ENCODE results near the gene RAD51B.
"Not testable (repeated sequence)": the region's sequence is repeated elsewhere in the genome, so short reads cannot be mapped to it uniquely, and the experiment has no call there.

The RAD51B gene

GRCh38 chr14:67816326-67817002, 3.1 kb upstream of the RAD51B start, which contains the start of gene ZFYVE26:
Gene ZFYVE26, minus strand, starts transcription at chr14:67816590. Its CDS starts 627 bp downstream, at chr14:67815963.
- Histone ChIP-seq H3K27me3 (ENCODE audit: insufficient read depth, insufficient read length) (no peaks in the 10 kb centered on the region), H3K9me3 (ENCODE audit: insufficient read depth, low read length) (no peaks in the 10 kb centered on the region), H3K36me3 (ENCODE audit: insufficient read depth, insufficient read length, low read length) (peaks cover 17% of the 10 kb centered on the region), H3K4me1 (ENCODE audit: insufficient read depth, insufficient read length) (peaks cover 5% of the 10 kb centered on the region), H3K4me3 (ENCODE audit: insufficient read length, low read depth) (peak within 1 kb of the TSS; percentile 65), H3K9ac (ENCODE audit: insufficient read length, low read depth) (peak within 1 kb of the TSS; percentile 58)
- TF ChIP-seq YY1 (IDR thresholded peaks at IDR 0.05; ENCODE audit: insufficient read depth, insufficient read length) (peak; percentile 87), ZNF274 (IDR thresholded peaks at IDR 0.05; ENCODE audit: low read depth, low read length) (no peak), SUZ12 (IDR thresholded peaks at IDR 0.05; ENCODE audit: extremely low read depth, insufficient read depth, insufficient read length) (no peak)
- peak; percentile 74 for DNase-seq (ENCODE audit: low read depth, low spot score)

GRCh38 chr14:67817750-67818438, 1.7 kb upstream of the RAD51B start:
- no peak for DNase-seq (ENCODE audit: low read depth, low spot score)
- Histone ChIP-seq H3K9me3 (ENCODE audit: insufficient read depth, low read length) (no peaks in the 10 kb centered on the region), H3K27me3 (ENCODE audit: insufficient read depth, insufficient read length) (no peaks in the 10 kb centered on the region), H3K36me3 (ENCODE audit: insufficient read depth, insufficient read length, low read length) (peaks cover 13% of the 10 kb centered on the region), H3K4me1 (ENCODE audit: insufficient read depth, insufficient read length) (peaks cover 5% of the 10 kb centered on the region), H3K9ac (ENCODE audit: insufficient read length, low read depth) (no peak overlapping the region), H3K4me3 (ENCODE audit: insufficient read length, low read depth) (no peak overlapping the region)
- TF ChIP-seq ZNF274 (IDR thresholded peaks at IDR 0.05; ENCODE audit: low read depth, low read length), result no peak
- TF ChIP-seq SUZ12 (IDR thresholded peaks at IDR 0.05; ENCODE audit: extremely low read depth, insufficient read depth, insufficient read length), result no peak
- TF ChIP-seq YY1 (IDR thresholded peaks at IDR 0.05; ENCODE audit: insufficient read depth, insufficient read length), result no peak

GRCh38 chr14:67818476-67818875, 1.1 kb upstream of the RAD51B start:
- H3K27me3 ChIP-seq (ENCODE audit: insufficient read depth, insufficient read length); DNase-seq (ENCODE audit: low read depth, low spot score); H3K9me3 ChIP-seq (ENCODE audit: insufficient read depth, low read length); H3K4me3 ChIP-seq (ENCODE audit: insufficient read length, low read depth); H3K4me1 ChIP-seq (ENCODE audit: insufficient read depth, insufficient read length); H3K9ac ChIP-seq (ENCODE audit: insufficient read length, low read depth); H3K36me3 ChIP-seq (ENCODE audit: insufficient read depth, insufficient read length, low read length): not testable (repeated sequence)

- TF ChIP-seq ZNF274 (IDR thresholded peaks at IDR 0.05; ENCODE audit: low read depth, low read length) (no peak), YY1 (IDR thresholded peaks at IDR 0.05; ENCODE audit: insufficient read depth, insufficient read length) (no peak), SUZ12 (IDR thresholded peaks at IDR 0.05; ENCODE audit: extremely low read depth, insufficient read depth, insufficient read length) (no peak)
- H3K9ac ChIP-seq (ENCODE audit: insufficient read length, low read depth), result peak overlapping the region; percentile 87
- H3K27me3 ChIP-seq (ENCODE audit: insufficient read depth, insufficient read length), result no peaks in the 10 kb centered on the region
- peaks cover 8% of the 10 kb centered on the region for H3K36me3 ChIP-seq (ENCODE audit: insufficient read depth, insufficient read length, low read length)
- peak overlapping the region; percentile 84 for H3K4me3 ChIP-seq (ENCODE audit: insufficient read length, low read depth)
- peaks cover 4% of the 10 kb centered on the region for H3K4me1 ChIP-seq (ENCODE audit: insufficient read depth, insufficient read length)
- no peak for DNase-seq (ENCODE audit: low read depth, low spot score)
- no peaks in the 10 kb centered on the region for H3K9me3 ChIP-seq (ENCODE audit: insufficient read depth, low read length)
Measured at GRCh38 chr14:67820428-67820971, 921 bp downstream of the RAD51B start.

- Histone ChIP-seq H3K4me1 (ENCODE audit: insufficient read depth, insufficient read length) (peaks cover 3% of the 10 kb centered on the region), H3K9ac (ENCODE audit: insufficient read length, low read depth) (no peak overlapping the region), H3K36me3 (ENCODE audit: insufficient read depth, insufficient read length, low read length) (peaks cover 9% of the 10 kb centered on the region), H3K27me3 (ENCODE audit: insufficient read depth, insufficient read length) (no peaks in the 10 kb centered on the region), H3K4me3 (ENCODE audit: insufficient read length, low read depth) (no peak overlapping the region), H3K9me3 (ENCODE audit: insufficient read depth, low read length) (no peaks in the 10 kb centered on the region)
- no peak for TF ChIP-seq ZNF274 (IDR thresholded peaks at IDR 0.05; ENCODE audit: low read depth, low read length)
- no peak for TF ChIP-seq SUZ12 (IDR thresholded peaks at IDR 0.05; ENCODE audit: extremely low read depth, insufficient read depth, insufficient read length)
- TF ChIP-seq YY1 (IDR thresholded peaks at IDR 0.05; ENCODE audit: insufficient read depth, insufficient read length), result no peak
- no peak for DNase-seq (ENCODE audit: low read depth, low spot score)
Measured at GRCh38 chr14:67821121-67821520, 1.5 kb downstream of the RAD51B start.

- TF ChIP-seq ZNF274 (IDR thresholded peaks at IDR 0.05; ENCODE audit: low read depth, low read length), result no peak
- no peak for TF ChIP-seq SUZ12 (IDR thresholded peaks at IDR 0.05; ENCODE audit: extremely low read depth, insufficient read depth, insufficient read length)
- no peak for TF ChIP-seq YY1 (IDR thresholded peaks at IDR 0.05; ENCODE audit: insufficient read depth, insufficient read length)
- Histone ChIP-seq H3K4me1 (ENCODE audit: insufficient read depth, insufficient read length) (no peaks in the 10 kb centered on the region), H3K9me3 (ENCODE audit: insufficient read depth, low read length) (no peaks in the 10 kb centered on the region), H3K9ac (ENCODE audit: insufficient read length, low read depth) (no peak overlapping the region), H3K27me3 (ENCODE audit: insufficient read depth, insufficient read length) (no peaks in the 10 kb centered on the region), H3K36me3 (ENCODE audit: insufficient read depth, insufficient read length, low read length) (peaks cover 5% of the 10 kb centered on the region), H3K4me3 (ENCODE audit: insufficient read length, low read depth) (no peak overlapping the region)
- no peak for DNase-seq (ENCODE audit: low read depth, low spot score)
Measured at GRCh38 chr14:67831113-67831512, 11.5 kb downstream of the RAD51B start.

GRCh38 chr14:67833403-67833802, 13.8 kb downstream of the RAD51B start:
- DNase-seq (ENCODE audit: low read depth, low spot score), result no peak

More at GRCh38 chr14:67833403-67833802, 13.8 kb downstream of the RAD51B start:
- H3K4me1 ChIP-seq (ENCODE audit: insufficient read depth, insufficient read length), result no peaks in the 10 kb centered on the region
- H3K4me3 ChIP-seq (ENCODE audit: insufficient read length, low read depth), result no peak overlapping the region
- peaks cover 5% of the 10 kb centered on the region for H3K36me3 ChIP-seq (ENCODE audit: insufficient read depth, insufficient read length, low read length)
- no peak overlapping the region for H3K9ac ChIP-seq (ENCODE audit: insufficient read length, low read depth)
- no peaks in the 10 kb centered on the region for H3K9me3 ChIP-seq (ENCODE audit: insufficient read depth, low read length)
- TF ChIP-seq SUZ12 (IDR thresholded peaks at IDR 0.05; ENCODE audit: extremely low read depth, insufficient read depth, insufficient read length) (no peak), ZNF274 (IDR thresholded peaks at IDR 0.05; ENCODE audit: low read depth, low read length) (no peak), YY1 (IDR thresholded peaks at IDR 0.05; ENCODE audit: insufficient read depth, insufficient read length) (no peak)
- no peaks in the 10 kb centered on the region for H3K27me3 ChIP-seq (ENCODE audit: insufficient read depth, insufficient read length)
